ENCODE measurements around the gene RINL.
"Not testable (repeated sequence)": the region's sequence is repeated elsewhere in the genome, so short reads cannot be mapped to it uniquely, and the experiment has no call there.

Gene RINL

DNA sequence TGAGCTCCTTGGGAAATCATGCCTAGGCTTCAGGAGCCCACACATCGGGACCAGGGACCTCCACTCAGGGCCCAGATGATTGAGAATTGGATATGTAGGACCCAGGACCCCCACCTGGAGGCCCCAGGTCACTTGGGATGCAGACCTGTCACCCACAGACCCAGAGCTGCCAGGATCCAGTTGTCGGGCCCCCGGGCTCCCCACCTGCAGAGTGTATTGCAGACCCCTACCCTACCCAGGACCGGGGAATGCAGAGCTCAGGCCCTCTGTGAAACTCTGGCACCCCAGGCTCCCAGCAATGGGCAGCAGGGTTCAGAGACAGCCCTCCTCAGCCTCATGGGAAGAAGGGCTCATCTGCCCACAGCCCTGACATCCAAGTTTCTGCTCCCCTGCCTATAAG is 27.5 kb upstream of the RINL start:
- no peak for DNase-seq (ENCODE audit: low spot score)

DNA sequence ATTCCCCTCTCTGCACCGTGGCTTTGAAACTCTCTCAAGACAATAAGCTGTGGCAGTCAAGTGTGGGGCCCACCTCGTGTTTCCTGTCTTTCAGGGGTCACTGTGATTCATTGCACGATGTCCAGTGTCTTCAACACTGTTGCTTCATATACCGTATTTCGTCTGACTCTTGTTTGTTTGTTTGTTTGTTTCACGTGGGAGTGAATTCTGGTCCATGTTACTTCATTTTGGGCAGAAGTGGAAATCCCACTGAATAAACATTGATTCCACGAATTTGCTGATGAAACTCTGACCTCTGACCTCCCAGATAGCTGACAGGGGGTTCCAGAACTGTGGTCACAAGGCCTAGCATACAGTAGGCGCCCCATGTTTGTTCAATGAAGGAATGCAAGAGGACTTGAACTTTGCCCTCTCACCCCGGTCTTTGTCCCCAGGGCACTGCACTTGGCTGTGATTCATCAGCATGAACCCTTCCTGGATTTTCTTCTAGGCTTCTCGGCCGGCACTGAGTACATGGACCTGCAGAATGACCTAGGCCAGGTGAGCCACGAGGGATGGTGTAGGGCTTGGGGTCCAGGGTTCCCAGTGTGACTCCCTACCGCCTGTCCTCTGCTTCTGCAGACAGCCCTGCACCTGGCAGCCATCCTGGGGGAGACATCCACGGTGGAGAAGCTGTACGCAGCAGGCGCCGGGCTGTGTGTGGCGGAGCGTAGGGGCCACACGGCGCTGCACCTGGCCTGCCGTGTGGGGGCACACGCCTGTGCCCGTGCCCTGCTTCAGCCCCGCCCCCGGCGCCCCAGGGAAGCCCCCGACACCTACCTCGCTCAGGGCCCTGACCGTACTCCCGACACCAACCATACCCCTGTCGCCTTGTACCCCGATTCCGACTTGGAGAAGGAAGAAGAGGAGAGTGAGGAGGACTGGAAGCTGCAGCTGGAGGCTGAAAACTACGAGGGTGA is 26.8 kb upstream of the RINL start:
- no peak for DNase-seq (ENCODE audit: low spot score)

DNA sequence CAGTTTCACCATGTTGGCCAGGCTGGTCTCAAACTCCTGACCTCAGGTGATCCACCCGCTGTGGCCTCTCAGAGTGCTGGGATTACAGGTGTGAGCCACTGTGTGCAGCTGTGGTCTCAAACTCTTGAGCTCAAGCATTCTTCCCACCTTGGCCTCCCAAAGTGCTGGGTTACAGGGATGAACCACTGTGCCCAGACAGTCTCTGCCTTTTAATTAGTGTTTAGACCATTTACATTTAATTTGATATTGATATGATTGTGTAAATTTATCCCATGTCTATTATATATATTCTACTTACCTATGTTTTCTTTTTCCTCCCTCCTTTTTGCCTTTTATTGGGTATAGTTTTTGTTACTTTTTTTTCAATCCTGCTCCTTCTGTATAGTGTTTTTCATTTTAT is 23.6 kb upstream of the RINL start:
- DNase-seq (ENCODE audit: low spot score): no peak

DNA sequence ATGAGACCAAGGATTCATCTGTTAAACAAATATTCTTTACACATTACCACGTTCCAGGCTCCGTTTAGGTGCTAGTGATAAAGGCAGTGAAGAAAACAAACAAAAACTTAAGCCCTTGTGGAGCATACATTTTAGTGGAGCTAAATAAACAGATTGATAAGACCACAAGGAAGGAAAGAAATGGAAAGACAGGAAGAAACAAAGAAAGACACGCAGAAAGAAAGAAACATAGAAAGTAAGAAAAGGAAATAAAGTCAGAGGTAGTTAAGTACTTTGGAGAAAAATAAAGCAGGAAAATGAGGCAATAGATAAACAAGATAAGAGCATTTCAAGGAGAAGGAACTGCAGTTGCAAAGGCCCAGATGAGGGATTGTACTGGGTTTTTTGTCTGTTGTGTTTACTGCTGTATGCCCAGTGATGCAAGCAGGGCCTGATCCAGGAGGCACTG is 22.7 kb upstream of the RINL start:
- DNase-seq (ENCODE audit: low spot score): no peak

DNA sequence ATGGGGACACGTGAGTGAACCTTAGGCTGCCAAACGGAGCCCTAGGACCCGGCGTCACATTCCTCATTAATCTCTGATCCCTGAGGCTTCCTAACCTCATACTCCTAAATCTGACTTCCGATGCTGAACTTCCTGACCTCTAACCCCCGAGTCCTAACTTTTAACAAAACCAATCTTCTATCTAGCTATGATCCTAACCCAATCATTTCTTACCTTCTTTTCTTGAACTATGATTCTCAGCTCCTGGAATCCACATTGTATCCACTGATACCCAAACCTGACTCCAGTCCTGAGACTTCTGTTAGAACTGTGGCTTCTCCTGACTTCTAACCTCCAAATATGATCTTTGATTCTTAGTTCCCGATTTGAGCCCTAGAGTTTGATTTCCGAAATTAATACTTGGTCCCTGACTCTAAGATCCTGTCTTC is 22.1 kb upstream of the RINL start:
- DNase-seq (ENCODE audit: low spot score): no peak

DNA sequence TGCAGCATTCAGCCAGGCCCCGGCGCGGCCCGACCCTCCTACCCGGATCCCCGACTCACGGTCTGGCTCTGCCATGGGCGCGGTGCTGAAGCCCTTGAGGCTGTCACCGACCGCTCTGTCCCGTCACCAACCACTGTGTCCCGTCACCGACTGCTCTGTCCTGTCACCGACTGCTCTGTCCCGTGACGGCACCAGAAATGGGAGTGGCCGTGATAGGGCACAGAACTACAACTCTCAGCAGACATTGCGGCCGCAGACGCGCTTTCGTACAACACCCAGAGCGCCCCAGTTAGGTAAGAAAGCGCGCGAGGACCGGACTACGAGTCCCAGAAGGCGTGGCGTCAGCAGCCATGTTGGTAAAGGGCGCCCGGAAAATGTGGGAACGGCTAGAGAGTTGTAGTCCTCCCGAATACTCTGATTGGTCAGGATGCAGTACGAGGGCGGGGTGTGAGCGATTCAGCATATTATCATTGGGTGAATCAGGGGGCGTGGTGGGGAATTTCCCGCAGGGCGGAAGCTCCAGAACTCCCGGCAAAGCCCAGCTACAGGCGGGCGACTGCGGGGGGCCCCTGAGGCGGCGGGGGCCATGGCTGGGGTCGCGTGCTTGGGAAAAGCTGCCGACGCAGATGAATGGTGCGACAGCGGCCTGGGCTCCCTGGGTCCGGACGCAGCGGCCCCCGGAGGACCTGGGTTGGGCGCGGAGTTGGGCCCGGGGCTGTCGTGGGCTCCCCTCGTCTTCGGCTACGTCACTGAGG is 21.5 kb upstream of the RINL start, which contains the start of the genes NFKBIB and SIRT2:
TSS of gene NFKBIB (plus strand) at position 523 of the 755 bp plus-strand sequence. CDS start at position 587, 64 bp downstream.
TSS of gene SIRT2 (minus strand) at position 172 of the 755 bp plus-strand sequence. CDS start at position 75, 97 bp downstream.
- DNase-seq (ENCODE audit: low spot score): peak; percentile 98

DNA sequence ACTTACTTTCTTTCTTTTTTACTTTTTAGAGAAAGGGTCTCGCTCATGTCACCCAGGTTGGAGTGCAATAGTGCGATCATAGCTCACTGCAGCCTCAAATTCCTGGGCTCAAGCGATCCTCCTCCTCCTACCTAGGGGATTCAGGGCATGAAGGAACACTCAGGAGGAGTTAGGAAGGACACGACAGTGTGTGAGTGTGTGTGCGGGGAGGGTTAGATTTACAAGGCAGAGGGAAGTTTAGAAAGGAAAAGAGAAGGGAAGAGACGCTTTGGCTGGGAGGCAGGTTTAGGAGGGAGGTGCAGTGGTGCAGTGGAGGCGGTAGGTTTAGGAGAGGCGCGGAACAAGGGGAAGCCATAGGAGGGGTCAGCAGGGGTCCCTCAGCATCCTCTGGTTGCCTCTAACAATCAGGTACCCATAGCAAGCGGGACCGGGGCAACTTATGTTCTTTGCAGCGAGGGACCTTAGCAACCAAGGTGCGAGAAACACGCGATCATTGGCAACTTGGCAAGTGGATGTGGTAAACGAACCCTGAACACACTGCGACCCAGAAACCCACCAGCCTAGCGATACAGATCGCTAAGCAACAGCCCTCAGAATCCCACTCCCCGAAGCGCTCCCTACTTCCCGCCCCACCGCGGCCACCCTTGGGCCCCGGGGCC is 20.8 kb upstream of the RINL start:
- peak; percentile 38 for DNase-seq (ENCODE audit: low spot score)

DNA sequence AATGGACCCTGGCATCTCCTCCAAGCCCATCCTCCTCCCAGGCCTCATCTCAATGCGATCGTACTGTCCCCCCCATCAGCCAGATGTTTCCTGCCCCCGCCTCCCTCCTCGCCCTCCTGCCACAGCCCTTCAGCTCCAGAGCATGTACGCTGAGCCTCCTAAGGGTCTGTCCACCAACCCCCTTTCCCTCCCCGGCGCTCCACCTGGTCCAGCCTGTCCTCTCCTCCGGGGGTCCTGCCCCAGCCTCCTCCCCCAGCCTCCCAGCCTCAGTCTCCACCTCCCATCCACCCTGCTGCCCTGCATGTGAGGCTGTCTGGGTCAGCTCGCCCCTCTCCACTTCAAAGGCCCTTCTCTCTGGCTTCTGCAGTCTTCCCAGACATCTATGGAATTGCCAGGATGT is 16.9 kb upstream of the RINL start:
- no peak for DNase-seq (ENCODE audit: low spot score)

DNA sequence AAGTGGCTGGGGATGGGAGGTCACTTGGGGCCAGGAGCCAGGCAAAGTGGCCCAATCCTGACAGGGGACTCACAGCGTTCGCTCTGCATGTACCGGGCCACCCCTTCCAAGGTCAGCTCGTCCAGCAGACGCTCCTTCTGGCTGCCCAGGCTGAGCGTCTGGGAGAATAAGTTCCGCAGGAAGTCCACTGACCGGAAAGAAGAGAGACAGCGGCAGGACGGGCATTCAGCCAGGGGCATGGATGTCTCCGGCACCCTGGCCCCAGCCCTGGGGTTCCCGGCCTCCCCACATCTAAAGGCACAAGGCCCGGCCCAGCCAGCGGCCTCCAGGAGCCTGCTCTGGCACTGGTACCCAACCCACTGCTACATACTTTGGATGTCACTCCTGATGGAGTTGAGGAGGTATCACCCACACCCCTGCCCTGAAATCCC is 15.3 kb upstream of the RINL start:
- DNase-seq (ENCODE audit: low spot score): no peak

DNA sequence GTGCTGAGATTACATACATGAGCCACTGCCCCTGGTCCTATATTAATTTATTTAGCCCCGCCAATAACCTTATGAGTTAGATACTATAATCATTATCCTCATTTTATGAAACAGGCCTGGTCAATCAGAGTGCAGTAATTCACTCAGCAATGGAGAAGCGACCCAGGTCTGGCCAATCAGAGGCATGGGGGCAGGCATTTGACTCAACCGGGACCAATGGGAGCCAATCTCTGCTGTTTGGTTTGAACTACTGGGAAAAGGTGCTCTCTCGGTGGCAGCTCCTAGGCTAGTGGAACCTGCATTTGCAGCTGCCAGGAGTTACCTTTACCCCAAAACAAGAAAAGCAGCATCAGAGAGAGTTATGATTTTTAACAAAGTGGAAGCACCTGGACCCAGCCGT is 14.8 kb upstream of the RINL start:
- no peak for DNase-seq (ENCODE audit: low spot score)

DNA sequence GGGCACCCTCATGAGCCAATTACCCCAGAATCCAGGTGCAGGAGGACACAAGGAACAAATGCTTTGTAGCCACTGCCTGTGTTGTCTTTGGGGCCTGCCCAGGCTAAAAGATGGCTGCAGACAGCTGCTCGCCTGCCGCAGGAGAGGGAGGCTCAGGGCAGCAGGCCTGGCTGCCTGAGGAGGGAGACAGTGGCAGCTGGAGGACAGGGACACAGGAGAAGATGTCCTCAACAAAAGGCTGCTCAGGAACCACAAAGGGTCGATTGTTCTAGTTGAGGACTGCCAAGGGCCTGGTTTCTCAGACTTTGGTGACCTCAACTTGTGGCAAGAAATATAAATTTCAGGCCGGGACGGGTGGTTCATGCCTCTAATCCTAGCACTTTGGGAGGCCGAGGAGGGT is 13.7 kb upstream of the RINL start:
- DNase-seq (ENCODE audit: low spot score): no peak

DNA sequence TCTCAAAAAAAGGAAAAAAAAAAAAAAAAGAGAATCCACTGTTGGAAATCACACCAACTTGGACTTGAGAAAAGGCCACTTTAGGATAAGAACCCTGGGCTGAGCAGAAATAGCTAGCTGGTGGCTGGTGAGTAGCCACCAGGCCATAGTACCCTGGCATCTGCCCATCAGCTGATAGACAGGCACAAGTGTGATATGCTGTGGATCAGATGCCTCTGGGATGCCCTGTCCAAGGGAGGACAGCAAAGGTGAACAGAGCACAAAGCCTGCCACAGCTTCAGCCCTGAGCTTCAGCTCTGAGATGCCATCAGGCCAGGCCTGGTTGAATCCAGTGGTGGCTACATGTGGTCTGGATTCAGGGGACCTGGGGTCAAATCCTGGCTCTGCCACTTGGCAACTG is 12.6 kb upstream of the RINL start:
- no peak for DNase-seq (ENCODE audit: low spot score)

DNA sequence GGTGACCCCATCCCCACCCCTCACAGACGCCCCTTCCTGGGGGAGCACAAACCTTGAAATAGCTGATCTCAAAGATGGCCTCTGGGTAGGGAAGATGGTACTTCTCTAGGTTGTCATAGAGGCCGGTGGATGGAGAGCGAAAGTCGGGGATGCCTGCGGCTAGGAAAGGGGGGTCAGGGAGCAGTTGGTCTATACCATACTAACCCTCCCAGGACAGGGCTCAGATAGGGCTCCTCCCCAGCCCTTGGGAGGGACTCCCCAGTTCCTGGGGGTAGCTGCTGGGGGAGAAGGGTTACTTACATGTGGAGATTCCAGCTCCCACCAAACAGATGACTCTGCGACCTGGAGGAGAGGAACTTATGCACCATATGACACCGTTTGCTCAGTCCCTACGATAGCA is 11.7 kb upstream of the RINL start:
- no peak for DNase-seq (ENCODE audit: low spot score)

DNA sequence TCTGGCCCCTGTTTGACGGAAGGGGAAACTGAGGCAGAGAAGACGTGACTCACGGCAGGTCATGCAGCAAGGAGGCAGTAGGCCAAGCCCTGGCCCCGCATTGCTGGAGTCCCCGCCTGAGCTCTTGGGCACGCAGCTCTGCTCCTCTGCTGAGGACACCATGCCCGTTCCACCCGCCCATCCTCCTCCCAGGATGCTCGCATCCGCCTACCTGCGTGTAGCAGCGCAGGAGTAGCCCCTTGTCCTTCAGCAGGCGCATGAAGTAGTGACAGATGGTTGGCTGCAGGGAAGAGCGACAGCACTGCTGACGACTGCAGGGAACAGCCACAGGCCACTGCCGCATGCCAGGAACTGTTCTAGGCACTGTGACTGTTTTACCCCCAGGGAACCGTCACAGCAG is 10.8 kb upstream of the RINL start:
- no peak for DNase-seq (ENCODE audit: low spot score)

DNA sequence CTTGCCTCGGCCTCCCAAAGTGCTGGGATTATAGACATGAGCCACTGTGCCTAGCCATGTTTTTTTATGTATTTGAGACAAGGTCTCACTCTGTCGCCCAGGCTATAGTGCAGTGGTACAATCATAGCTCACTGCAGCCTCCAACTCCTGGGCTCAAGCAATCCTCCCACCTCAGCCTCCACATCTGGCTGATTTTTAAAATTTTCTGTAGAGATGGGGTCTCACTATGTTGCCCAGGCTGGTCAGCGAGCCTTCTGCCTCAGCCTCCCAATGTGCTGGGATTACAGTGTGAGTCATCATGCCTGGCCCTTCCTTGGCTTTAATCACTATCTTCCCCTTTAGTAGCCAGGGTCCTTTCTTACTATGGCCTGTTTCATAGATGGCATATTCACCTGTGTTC is 6.6 kb upstream of the RINL start:
- DNase-seq (ENCODE audit: low spot score): not testable (repeated sequence)

DNA sequence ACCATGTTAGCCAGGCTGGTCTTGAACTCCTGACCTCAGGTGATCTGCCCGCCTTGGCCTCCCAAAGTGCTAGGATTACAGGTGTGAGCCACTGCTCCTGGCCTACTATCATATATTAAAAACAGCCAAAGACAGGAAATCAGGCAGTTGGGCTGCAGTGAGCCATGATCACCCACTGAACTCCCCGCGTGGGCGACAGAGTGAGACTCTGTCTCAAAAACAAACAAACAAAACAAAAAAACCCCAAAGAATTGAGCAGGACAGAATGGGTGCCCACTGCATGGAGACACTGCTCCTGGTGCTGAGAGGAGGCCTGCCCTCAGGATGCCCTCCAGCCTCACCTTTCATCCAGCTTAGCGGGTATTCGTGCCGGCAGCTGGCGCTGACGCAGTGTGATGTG is 5.2 kb upstream of the RINL start:
- DNase-seq (ENCODE audit: low spot score): no peak

DNA sequence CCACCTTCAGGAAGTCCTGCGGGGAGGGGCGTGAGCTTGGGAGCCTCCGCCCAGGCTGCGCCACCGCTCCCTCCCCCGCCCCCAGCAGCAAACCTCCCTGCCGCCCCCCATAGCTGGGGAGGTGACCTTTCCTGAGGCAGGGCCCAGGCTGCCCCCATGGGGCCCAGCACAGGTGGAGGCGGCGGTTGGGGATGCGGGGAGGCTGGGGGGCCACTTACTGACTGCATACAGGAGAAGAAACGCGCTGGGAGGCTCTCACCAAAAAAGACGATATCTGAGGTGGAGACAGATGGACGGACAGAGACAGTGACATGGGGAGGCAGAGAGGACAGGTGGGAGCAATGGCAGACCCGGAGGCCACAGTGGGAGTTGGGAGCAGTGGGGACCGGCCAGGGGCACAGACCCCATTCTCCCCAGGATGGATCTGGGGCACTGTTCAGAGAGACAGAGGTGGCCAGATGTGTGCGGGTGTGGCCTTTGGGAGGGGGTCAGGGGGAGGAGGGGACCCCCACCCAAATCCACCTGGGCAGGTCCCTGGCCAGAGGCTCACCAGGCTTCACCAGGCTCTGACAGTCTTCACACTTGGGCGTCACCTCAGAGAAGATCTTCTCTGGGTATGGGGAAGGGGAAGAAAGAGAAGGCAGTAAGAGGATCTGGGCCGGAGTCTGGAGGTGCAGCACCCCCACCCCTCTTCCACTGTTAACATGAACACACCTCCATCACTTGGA is 3.0 kb upstream of the RINL start:
- DNase-seq (ENCODE audit: low spot score): no peak

DNA sequence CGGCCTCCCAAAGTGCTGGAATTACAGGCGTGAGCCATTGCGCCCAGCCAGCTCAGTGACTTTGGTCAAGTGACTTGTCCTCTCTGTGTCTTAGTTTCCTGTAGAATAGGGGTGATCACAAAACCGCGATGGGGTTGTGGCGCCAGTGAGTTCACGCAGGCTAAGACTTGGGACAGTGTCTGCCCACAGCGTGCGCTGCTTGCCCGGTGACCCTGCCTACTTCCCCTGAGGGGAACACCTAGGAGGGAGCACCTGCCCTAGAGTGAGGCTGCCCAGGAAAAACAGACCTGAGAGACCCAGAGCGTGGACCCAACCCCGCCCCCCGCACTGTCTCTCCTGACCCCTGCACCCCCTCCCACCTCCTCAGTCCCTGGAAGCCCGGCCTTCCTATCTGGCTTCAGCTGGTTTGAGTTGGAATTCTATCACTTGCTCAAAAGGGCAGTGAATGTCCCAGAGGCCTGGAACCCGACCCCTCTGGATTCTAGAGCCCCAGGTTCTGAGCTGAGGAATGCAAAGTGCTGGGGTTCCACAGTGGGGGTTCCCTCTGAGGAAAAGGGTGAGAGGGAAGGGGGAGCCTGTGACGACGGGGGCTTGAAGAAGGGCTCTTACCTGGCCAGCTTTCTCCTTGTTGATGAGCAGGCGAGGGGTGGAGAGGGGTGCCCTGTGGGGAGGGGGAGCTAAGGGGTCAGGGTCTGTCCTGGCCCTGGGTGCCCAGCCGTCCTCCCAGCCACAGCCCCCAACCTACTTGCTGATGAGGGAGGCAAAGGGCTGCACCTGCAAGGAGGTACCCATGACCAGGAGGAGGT is 2.2 kb upstream of the RINL start:
- no peak for DNase-seq (ENCODE audit: low spot score)

DNA sequence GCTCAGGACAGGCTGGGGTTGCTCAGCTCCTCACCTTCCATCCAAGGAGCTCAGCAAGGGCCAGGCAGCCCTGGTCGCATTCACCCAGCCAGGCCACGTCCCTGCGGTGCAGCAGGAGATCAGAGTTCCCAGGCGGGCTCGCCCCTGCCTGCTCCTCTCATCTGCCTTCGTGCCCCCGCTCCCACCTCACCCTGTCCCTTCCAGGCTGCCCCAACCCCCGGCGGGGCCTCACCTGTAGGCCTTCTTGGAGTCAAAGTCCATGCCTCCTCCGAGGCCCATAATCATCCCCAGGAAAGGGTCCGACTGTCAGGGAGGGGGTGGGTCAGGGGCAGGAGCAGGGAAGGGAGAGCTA is 1.3 kb upstream of the RINL start:
- no peak for DNase-seq (ENCODE audit: low spot score)

DNA sequence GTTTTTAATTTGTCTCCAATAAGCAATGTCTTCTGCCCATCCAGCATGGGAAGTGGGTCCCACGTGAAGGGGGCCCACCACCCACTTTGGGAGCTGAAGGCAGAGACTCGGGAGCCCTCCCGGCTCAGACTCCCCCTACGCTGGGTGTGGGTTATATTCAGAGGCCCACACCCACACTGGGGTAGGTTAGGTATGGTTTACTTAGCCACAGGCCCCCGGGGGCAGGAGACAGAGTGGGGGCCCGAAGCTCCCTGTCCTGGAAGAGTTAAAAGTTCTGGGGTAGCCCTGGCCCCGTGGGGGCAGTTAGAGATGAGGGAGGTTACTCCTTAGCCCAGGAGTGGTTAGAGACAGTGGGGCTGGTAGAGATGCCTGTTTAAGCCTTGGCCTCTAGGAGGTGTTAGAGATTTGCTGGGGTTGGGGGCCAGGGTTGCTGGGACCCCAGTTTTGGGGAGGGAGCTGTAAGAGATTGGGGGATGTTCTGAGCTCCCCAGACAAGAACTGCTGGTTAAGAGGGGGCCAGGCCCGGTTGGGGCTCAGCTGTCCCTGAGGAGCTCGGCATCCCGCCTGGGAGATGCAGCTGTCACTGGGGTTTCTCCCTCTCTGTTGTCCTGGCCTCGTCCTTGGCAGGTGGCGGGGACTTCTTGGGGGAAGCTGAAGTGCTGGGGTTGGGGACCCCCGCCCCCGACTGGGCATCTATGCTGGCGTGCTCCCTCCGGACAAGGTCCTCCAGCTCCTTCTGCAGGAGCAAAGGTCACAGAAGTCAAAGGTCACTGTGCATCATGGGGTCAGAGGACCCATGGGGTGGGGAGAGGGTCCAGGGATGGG is 712 bp upstream of the RINL start:
- DNase-seq (ENCODE audit: low spot score): peak; percentile 7
